ENCODE results near the gene GREB1. TPM values are rescaled to one million over a fixed set of nuclear protein-coding genes. Genes with fewer than 3 reads are reported as not detected.

The GREB1 gene
- total and polyA plus RNA-seq, 2 of the 13 experiments (the other 11 are each of a cell fraction or from before 2014, with no cell fraction given), result 31.3 to 61.2 TPM

DNA sequence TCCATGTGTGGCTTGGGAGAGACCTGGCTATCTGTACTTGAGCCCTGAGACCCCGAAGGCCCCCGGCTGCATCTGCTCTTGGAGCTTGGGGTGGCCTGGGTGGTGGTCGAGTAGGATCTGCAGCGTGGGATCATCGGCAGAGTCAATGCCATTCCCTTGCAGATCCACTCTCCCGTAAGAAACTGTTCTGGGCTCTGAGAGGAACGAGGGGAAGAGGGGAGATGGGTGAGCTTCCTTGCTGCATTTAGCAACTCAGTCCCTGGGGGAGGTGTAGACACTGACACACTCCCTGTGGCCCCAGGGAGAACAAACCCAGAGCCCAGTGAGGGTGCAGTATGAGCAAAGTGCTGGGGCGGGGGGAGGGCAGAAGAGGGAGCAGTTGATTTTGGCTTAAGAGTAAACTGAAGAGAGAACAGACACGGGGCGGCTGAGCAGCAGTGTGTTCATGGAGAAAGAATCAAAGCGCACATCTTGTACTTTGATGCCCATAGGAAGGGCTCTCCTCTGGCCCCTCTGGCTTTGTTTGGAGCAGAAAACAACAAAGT is 8.5 kb downstream of the GREB1 start (continued):
- TF ChIP-seq, protein P1, sequence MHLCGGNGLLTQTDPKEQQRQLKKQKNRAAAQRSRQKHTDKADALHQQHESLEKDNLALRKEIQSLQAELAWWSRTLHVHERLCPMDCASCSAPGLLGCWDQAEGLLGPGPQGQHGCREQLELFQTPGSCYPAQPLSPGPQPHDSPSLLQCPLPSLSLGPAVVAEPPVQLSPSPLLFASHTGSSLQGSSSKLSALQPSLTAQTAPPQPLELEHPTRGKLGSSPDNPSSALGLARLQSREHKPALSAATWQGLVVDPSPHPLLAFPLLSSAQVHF (CRISPR knock-in tag; IDR thresholded peaks at IDR 0.05), result no peak
- TF ChIP-seq TCF12 (IDR thresholded peaks at IDR 0.05) (no peak), TCF12 (CRISPR knock-in tag; IDR thresholded peaks at IDR 0.05) (no peak), MLLT10 (CRISPR knock-in tag; IDR thresholded peaks at IDR 0.05) (no peak), JARID2 (CRISPR knock-in tag; IDR thresholded peaks at IDR 0.05; ENCODE audit: insufficient replicate concordance) (no peak), SKI (IDR thresholded peaks at IDR 0.05; ENCODE audit: partially characterized antibody) (no peak), ZNF225 (CRISPR knock-in tag; IDR thresholded peaks at IDR 0.05) (no peak), ZMYM3 (CRISPR knock-in tag; IDR thresholded peaks at IDR 0.05) (peak; percentile 9; the same call in 1 of the 2 replicates), SP5 (CRISPR knock-in tag; IDR thresholded peaks at IDR 0.05; ENCODE audit: borderline replicate concordance, low read depth) (no peak), PHF5A (CRISPR knock-in tag; IDR thresholded peaks at IDR 0.05; ENCODE audit: low read depth, unreplicated experiment) (no peak), BHLHE40 (IDR thresholded peaks at IDR 0.05; ENCODE audit: low read length) (no peak), ZNF556 (CRISPR knock-in tag; IDR thresholded peaks at IDR 0.05; ENCODE audit: borderline replicate concordance) (peak; percentile 58; the same call in 1 of the 2 replicates), AHDC1 (CRISPR knock-in tag; IDR thresholded peaks at IDR 0.05; ENCODE audit: borderline replicate concordance) (0 out of 2 replicates have a peak, but pooled peaks have one; percentile 13), TBX3 (IDR thresholded peaks at IDR 0.05; ENCODE audit: borderline replicate concordance) (no peak), ZNF205 (CRISPR knock-in tag; IDR thresholded peaks at IDR 0.05) (peak; percentile 27; the same call in 1 of the 2 replicates), ARNT (IDR thresholded peaks at IDR 0.05) (no peak), SALL2 (CRISPR knock-in tag; IDR thresholded peaks at IDR 0.05) (no peak), KMT2A (CRISPR knock-in tag; IDR thresholded peaks at IDR 0.05) (0 out of 2 replicates have a peak, but pooled peaks have one; percentile 14)
- TF ChIP-seq, protein P2, sequence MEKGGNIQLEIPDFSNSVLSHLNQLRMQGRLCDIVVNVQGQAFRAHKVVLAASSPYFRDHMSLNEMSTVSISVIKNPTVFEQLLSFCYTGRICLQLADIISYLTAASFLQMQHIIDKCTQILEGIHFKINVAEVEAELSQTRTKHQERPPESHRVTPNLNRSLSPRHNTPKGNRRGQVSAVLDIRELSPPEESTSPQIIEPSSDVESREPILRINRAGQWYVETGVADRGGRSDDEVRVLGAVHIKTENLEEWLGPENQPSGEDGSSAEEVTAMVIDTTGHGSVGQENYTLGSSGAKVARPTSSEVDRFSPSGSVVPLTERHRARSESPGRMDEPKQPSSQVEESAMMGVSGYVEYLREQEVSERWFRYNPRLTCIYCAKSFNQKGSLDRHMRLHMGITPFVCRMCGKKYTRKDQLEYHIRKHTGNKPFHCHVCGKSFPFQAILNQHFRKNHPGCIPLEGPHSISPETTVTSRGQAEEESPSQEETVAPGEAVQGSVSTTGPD (CRISPR knock-in tag; IDR thresholded peaks at IDR 0.05), result no peak
- TF ChIP-seq, protein P3, sequence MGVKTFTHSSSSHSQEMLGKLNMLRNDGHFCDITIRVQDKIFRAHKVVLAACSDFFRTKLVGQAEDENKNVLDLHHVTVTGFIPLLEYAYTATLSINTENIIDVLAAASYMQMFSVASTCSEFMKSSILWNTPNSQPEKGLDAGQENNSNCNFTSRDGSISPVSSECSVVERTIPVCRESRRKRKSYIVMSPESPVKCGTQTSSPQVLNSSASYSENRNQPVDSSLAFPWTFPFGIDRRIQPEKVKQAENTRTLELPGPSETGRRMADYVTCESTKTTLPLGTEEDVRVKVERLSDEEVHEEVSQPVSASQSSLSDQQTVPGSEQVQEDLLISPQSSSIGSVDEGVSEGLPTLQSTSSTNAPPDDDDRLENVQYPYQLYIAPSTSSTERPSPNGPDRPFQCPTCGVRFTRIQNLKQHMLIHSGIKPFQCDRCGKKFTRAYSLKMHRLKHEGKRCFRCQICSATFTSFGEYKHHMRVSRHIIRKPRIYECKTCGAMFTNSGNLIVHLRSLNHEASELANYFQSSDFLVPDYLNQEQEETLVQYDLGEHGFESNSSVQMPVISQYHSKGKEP (CRISPR knock-in tag; IDR thresholded peaks at IDR 0.05), result no peak
- TF ChIP-seq, protein P4, sequence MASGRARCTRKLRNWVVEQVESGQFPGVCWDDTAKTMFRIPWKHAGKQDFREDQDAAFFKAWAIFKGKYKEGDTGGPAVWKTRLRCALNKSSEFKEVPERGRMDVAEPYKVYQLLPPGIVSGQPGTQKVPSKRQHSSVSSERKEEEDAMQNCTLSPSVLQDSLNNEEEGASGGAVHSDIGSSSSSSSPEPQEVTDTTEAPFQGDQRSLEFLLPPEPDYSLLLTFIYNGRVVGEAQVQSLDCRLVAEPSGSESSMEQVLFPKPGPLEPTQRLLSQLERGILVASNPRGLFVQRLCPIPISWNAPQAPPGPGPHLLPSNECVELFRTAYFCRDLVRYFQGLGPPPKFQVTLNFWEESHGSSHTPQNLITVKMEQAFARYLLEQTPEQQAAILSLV (CRISPR knock-in tag; IDR thresholded peaks at IDR 0.05; ENCODE audit: borderline replicate concordance), result no peak

All from HepG2 (cell line).